HEK293 (cell line): ENCODE measurements around the gene ELF1.

Source experiments
- CTCF ChIA-PET: fragments of 350-600 bp; formaldehyde crosslinking; extraction: SDS; loops from one replicate; lab custom pipeline; 2021; ENCODE audit warnings: antibody characterized with exemption; lab: Yijun Ruan, JAX
- POLR2A ChIA-PET: fragments of 300-600 bp; formaldehyde crosslinking; extraction: SDS; loops from one replicate; lab custom pipeline; 2020; ENCODE audit warnings: antibody characterized with exemption, inconsistent platforms; lab: Yijun Ruan, JAX
- H3K27ac ChIP-seq: fragments of 200-500 bp; sonication (Bioruptor generic); 2 replicates; pipeline ENCODE4 v1.5.1; 2014; ENCODE audit warnings: low read depth, low read length, control low read depth, inconsistent platforms; ENCODE audit errors: extremely low read depth
- H3K36me3 ChIP-seq, 2 experiments: fragments of 200-500 bp in 1 of 2; sonication (Bioruptor generic) in 1 of 2; 1 replicate in 1 of 2; 2 replicates in 1 of 2; pipeline ENCODE4 v1.5.1; 2014 to 2017; ENCODE audit warnings: inconsistent platforms in 2 of 2, low read length in 2 of 2; ENCODE audit not compliant: control insufficient read depth in 2 of 2, insufficient read depth in 1 of 2
- H3K4me1 ChIP-seq: fragments of 200-500 bp; sonication (Bioruptor generic); 2 replicates; pipeline ENCODE4 v1.5.1; 2014; ENCODE audit warnings: mild to moderate bottlenecking, low read length, inconsistent platforms; ENCODE audit not compliant: control insufficient read depth, insufficient read depth
- H3K4me3 ChIP-seq: 2 replicates; pipeline ENCODE4 v1.5.1; 2011; ENCODE audit warnings: low read depth, mild to moderate bottlenecking, control low read depth, low read length, moderate library complexity
- H3K9me3 ChIP-seq: fragments of 200-500 bp; sonication (Bioruptor generic); 2 replicates; pipeline ENCODE4 v1.5.1; 2014; ENCODE audit warnings: low read depth, low read length, inconsistent platforms; ENCODE audit not compliant: control insufficient read depth, insufficient read depth
- FEZF1 ChIP-seq: fragments of 450-650 bp; formaldehyde crosslinking; IDR thresholded peaks from 2 replicates; pipeline ENCODE4 v1.5.1; 2016; ENCODE audit warnings: missing biosample characterization, missing genetic modification characterization
- IKZF3 ChIP-seq: fragments of 450-650 bp; IDR thresholded peaks from 2 replicates; pipeline ENCODE4 v1.5.0; 2018; ENCODE audit warnings: missing biosample characterization, mild to moderate bottlenecking, missing genetic modification characterization, moderate library complexity
- OSR2 ChIP-seq: fragments of 450-650 bp; formaldehyde crosslinking; IDR thresholded peaks from 2 replicates; pipeline ENCODE4 v1.5.1; 2016; ENCODE audit warnings: missing biosample characterization, missing genetic modification characterization
- PRDM1 ChIP-seq: fragments of 450-650 bp; formaldehyde crosslinking; IDR thresholded peaks from 2 replicates; pipeline ENCODE4; 2016; ENCODE audit warnings: missing biosample characterization, missing genetic modification characterization
- SCRT1 ChIP-seq: fragments of 450-650 bp; formaldehyde crosslinking; IDR thresholded peaks from 2 replicates; pipeline ENCODE4 v1.5.1; 2016; ENCODE audit warnings: missing biosample characterization, missing genetic modification characterization, borderline replicate concordance
- SCRT2 ChIP-seq: fragments of 450-650 bp; formaldehyde crosslinking; IDR thresholded peaks from 2 replicates; pipeline ENCODE4 v1.5.1; 2016; ENCODE audit warnings: missing biosample characterization, missing genetic modification characterization
- SP2 ChIP-seq: fragments of 450-650 bp; formaldehyde crosslinking; IDR thresholded peaks from 2 replicates; pipeline ENCODE4 v1.5.1; 2016; ENCODE audit warnings: missing biosample characterization, missing genetic modification characterization
- SP3 ChIP-seq: fragments of 450-650 bp; formaldehyde crosslinking; IDR thresholded peaks from 2 replicates; pipeline ENCODE4 v1.5.1; 2016; ENCODE audit warnings: missing biosample characterization, missing genetic modification characterization
- SP7 ChIP-seq: fragments of 450-650 bp; formaldehyde crosslinking; IDR thresholded peaks from 2 replicates; pipeline ENCODE4 v1.5.1; 2016; ENCODE audit warnings: missing biosample characterization, missing genetic modification characterization
- ZFP69B ChIP-seq: fragments of 450-650 bp; formaldehyde crosslinking; IDR thresholded peaks from 2 replicates; pipeline ENCODE4 v1.5.1; 2016; ENCODE audit warnings: missing biosample characterization, missing genetic modification characterization
- ZNF132 ChIP-seq: fragments of 450-650 bp; formaldehyde crosslinking; IDR thresholded peaks from 2 replicates; pipeline ENCODE4 v1.5.1; 2017; ENCODE audit warnings: missing biosample characterization, missing genetic modification characterization, borderline replicate concordance
- ZNF274 ChIP-seq, 2 experiments: fragments of 200-500 bp in 1 of 2; fragments of 450-650 bp in 1 of 2; sonication (Bioruptor generic) in 1 of 2; formaldehyde crosslinking in 1 of 2; IDR thresholded peaks; 2 replicates each; pipeline versions ENCODE4 v1.5.1 to v1.6.1; 2014 to 2016; ENCODE audit warnings: borderline replicate concordance in 1 of 2, inconsistent platforms in 1 of 2, low read length in 1 of 2, missing biosample characterization in 1 of 2, missing genetic modification characterization in 1 of 2
- ZNF391 ChIP-seq: fragments of 450-650 bp; formaldehyde crosslinking; IDR thresholded peaks from 2 replicates; pipeline ENCODE4 v1.5.1; 2016; ENCODE audit warnings: low read depth, missing biosample characterization, missing genetic modification characterization, borderline replicate concordance
- ZNF561 ChIP-seq: fragments of 450-650 bp; IDR thresholded peaks from 2 replicates; pipeline ENCODE4 v1.5.1; 2018; ENCODE audit warnings: missing biosample characterization, missing genetic modification characterization, borderline replicate concordance
- ZNF629 ChIP-seq: fragments of 450-650 bp; formaldehyde crosslinking; IDR thresholded peaks from 2 replicates; pipeline ENCODE4 v1.5.1; 2017; ENCODE audit warnings: missing biosample characterization, missing genetic modification characterization
- ZNF660 ChIP-seq: fragments of 450-650 bp; IDR thresholded peaks from 2 replicates; pipeline ENCODE4 v1.5.1; 2018; ENCODE audit warnings: missing biosample characterization, mild to moderate bottlenecking, missing genetic modification characterization
- ZNF785 ChIP-seq: fragments of 450-650 bp; formaldehyde crosslinking; IDR thresholded peaks from 2 replicates; pipeline ENCODE4 v1.5.1; 2016; ENCODE audit warnings: missing biosample characterization, missing genetic modification characterization
- ZSCAN30 ChIP-seq: fragments of 450-650 bp; IDR thresholded peaks from 2 replicates; pipeline ENCODE4 v1.5.1; 2018; ENCODE audit warnings: missing biosample characterization, mild to moderate bottlenecking, missing genetic modification characterization, moderate library complexity
- TF ChIP-seq, protein P1 (sequence below): fragments of 450-650 bp; formaldehyde crosslinking; IDR thresholded peaks from 2 replicates; pipeline ENCODE4 v1.5.1; 2016; ENCODE audit warnings: missing biosample characterization, missing genetic modification characterization, low read depth
- TF ChIP-seq, protein P2 (sequence below): fragments of 450-650 bp; IDR thresholded peaks from 2 replicates; pipeline ENCODE4 v1.5.1; 2018; ENCODE audit warnings: missing biosample characterization, mild to moderate bottlenecking, missing genetic modification characterization
- TF ChIP-seq, protein P3 (sequence below): fragments of 450-650 bp; formaldehyde crosslinking; IDR thresholded peaks from 2 replicates; pipeline ENCODE4 v1.5.1; 2017; ENCODE audit warnings: missing biosample characterization, missing genetic modification characterization

The ELF1 gene

DNA sequence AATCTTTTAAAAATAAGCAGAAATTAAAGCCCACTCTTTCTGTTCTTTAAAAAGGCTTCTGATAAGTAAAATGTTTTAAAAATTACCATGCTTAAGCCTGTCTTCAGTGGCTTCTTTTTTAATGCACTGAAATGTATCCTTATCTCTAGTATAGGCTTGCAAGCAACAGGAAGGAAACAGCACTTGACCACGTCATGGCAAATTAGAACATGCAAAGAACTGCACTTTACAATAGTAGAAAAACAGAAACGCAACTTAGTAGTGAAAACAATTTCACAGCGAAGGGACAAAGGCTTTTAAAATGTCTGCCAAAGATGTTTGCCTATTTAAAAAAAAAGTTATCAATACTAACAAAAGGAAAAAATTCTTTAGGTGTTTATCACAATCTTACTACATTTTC, 36.3 kb downstream of the ELF1 start (continued):
- TF ChIP-seq ZNF660 (tag by site-specific recombination) (peak; percentile 51; the same call in 1 of the 2 replicates), SP3 (tag by site-specific recombination) (no peak), OSR2 (tag by site-specific recombination) (peak; percentile 55; the same call in 1 of the 2 replicates), ZNF629 (tag by site-specific recombination) (peak; percentile 93), SP7 (0 out of 2 replicates have a peak, but pooled peaks have one; percentile 21), FEZF1 (tag by site-specific recombination) (peak; percentile 32; the same call in 1 of the 2 replicates), SCRT2 (tag by site-specific recombination) (peak; percentile 94), ZFP69B (tag by site-specific recombination) (peak; percentile 55; the same call in 1 of the 2 replicates), SCRT1 (tag by site-specific recombination) (peak; percentile 83), PRDM1 (peak; percentile 43; the same call in 1 of the 2 replicates), ZNF785 (no peak), ZNF561 (tag by site-specific recombination) (peak; percentile 41; the same call in 1 of the 2 replicates), ZNF391 (tag by site-specific recombination) (no peak), ZNF274 (IDR thresholded peaks at IDR 0.05; ENCODE audit: low read length) (no peak), ZNF274 (tag by site-specific recombination; IDR thresholded peaks at IDR 0.05; ENCODE audit: borderline replicate concordance) (no peak), ZNF132 (tag by site-specific recombination) (no peak), SP2 (no peak), ZSCAN30 (tag by site-specific recombination) (0 out of 2 replicates have a peak, but pooled peaks have one; percentile 47)
- TF ChIP-seq, protein P1, sequence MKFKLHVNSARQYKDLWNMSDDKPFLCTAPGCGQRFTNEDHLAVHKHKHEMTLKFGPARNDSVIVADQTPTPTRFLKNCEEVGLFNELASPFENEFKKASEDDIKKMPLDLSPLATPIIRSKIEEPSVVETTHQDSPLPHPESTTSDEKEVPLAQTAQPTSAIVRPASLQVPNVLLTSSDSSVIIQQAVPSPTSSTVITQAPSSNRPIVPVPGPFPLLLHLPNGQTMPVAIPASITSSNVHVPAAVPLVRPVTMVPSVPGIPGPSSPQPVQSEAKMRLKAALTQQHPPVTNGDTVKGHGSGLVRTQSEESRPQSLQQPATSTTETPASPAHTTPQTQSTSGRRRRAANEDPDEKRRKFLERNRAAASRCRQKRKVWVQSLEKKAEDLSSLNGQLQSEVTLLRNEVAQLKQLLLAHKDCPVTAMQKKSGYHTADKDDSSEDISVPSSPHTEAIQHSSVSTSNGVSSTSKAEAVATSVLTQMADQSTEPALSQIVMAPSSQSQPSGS (tag by site-specific recombination): peak; percentile 38; the same call in 1 of the 2 replicates
- TF ChIP-seq, protein P2, sequence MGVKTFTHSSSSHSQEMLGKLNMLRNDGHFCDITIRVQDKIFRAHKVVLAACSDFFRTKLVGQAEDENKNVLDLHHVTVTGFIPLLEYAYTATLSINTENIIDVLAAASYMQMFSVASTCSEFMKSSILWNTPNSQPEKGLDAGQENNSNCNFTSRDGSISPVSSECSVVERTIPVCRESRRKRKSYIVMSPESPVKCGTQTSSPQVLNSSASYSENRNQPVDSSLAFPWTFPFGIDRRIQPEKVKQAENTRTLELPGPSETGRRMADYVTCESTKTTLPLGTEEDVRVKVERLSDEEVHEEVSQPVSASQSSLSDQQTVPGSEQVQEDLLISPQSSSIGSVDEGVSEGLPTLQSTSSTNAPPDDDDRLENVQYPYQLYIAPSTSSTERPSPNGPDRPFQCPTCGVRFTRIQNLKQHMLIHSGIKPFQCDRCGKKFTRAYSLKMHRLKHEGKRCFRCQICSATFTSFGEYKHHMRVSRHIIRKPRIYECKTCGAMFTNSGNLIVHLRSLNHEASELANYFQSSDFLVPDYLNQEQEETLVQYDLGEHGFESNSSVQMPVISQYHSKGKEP (tag by site-specific recombination): peak; percentile 100
- TF ChIP-seq, all 188 proteins: peak for 19

DNA sequence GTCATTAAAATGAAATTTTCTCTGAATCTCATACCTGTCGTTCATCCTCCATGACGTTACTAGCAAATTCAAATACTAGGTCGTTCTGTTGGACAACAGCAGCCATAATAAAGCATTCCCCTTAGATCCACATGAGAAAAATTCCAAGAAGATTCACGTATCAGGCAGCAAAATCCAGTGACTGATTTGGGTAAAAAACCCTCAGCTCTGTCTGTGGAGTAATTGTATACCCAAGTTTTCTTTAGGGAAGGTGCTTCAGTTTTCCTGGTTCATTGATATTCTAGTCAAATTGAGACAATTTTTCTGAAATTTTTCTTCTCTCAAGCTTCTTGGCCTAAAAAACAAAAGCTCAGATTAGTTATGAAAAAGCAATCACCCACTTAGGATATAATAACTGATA, 37.2 kb downstream of the ELF1 start:
- H3K4me3 ChIP-seq: no peak overlapping the region
- ChIA-PET CTCF (no interaction called here), POLR2A (no interaction called here)
- H3K36me3 ChIP-seq: no peaks in the 10 kb centered on the region
- TF ChIP-seq, protein P2 (tag by site-specific recombination): no peak
- peak; percentile 41; the same call in 1 of the 2 replicates for TF ChIP-seq IKZF3 (tag by site-specific recombination)
- TF ChIP-seq, protein P3, sequence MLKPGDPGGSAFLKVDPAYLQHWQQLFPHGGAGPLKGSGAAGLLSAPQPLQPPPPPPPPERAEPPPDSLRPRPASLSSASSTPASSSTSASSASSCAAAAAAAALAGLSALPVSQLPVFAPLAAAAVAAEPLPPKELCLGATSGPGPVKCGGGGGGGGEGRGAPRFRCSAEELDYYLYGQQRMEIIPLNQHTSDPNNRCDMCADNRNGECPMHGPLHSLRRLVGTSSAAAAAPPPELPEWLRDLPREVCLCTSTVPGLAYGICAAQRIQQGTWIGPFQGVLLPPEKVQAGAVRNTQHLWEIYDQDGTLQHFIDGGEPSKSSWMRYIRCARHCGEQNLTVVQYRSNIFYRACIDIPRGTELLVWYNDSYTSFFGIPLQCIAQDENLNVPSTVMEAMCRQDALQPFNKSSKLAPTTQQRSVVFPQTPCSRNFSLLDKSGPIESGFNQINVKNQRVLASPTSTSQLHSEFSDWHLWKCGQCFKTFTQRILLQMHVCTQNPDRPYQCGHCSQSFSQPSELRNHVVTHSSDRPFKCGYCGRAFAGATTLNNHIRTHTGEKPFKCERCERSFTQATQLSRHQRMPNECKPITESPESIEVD (tag by site-specific recombination): 0 out of 2 replicates have a peak, but pooled peaks have one; percentile 6
- TF ChIP-seq, all 188 proteins: peak for 2
- Histone ChIP-seq H3K9me3 (no peaks in the 10 kb centered on the region), H3K27ac (no peak overlapping the region), H3K4me1 (0 out of 2 replicates have a peak, but pooled peaks cover 3% of the 10 kb centered on the region)
